GM23338 (cell line): ENCODE results near the gene TXN. TPM values are rescaled to one million over a fixed set of nuclear protein-coding genes. Genes with fewer than 3 reads are reported as not detected.

Experiments
- ATAC-seq: fragments of 200-7000 bp; cut with Tn5 transposase; 3 replicates; pipeline ENCODE4 v1.9.1; 2020
- DNase-seq: peaks from one replicate; pipeline ENCODE4 v3.0.0-alpha.2; 2015; ENCODE audit warnings: low spot score
- H2AFZ ChIP-seq: fragments of 200-600 bp; sonication (generic); 2 replicates; pipeline ENCODE4 v1.8.0; 2016; ENCODE audit warnings: antibody characterized with exemption, mild to moderate bottlenecking, moderate library complexity
- H3F3A ChIP-seq: fragments of 200-600 bp; sonication (generic); replicated peaks from 2 replicates; pipeline ENCODE4 v1.8.0; 2017; ENCODE audit warnings: antibody characterized with exemption, mixed run types, low read depth
- H3K27ac ChIP-seq: fragments of 200-600 bp; sonication (generic); 2 replicates; pipeline ENCODE4 v1.6.1; 2016; ENCODE audit warnings: low read depth
- H3K27me3 ChIP-seq: fragments of 200-600 bp; sonication (generic); 2 replicates; pipeline ENCODE4 v1.8.0; 2016; ENCODE audit warnings: mild to moderate bottlenecking, mixed run types, moderate library complexity; ENCODE audit not compliant: insufficient read depth
- H3K36me3 ChIP-seq: fragments of 200-600 bp; sonication (generic); 2 replicates; pipeline ENCODE4 v1.8.0; 2016; ENCODE audit warnings: mild to moderate bottlenecking; ENCODE audit not compliant: insufficient read depth
- H3K4me1 ChIP-seq: fragments of 200-600 bp; sonication (generic); 2 replicates; pipeline ENCODE4 v1.8.0; 2016; ENCODE audit warnings: mild to moderate bottlenecking, moderate library complexity; ENCODE audit not compliant: insufficient read depth
- H3K4me2 ChIP-seq: fragments of 200-600 bp; sonication (generic); 2 replicates; pipeline ENCODE4 v1.7.1; 2017; ENCODE audit warnings: mixed run types
- H3K4me3 ChIP-seq: fragments of 200-600 bp; sonication (generic); 2 replicates; pipeline ENCODE4 v1.6.1; 2016; ENCODE audit warnings: mixed run types
- H3K79me2 ChIP-seq: fragments of 200-600 bp; sonication (generic); replicated peaks from 2 replicates; pipeline ENCODE4 v1.8.0; 2017; ENCODE audit warnings: mild to moderate bottlenecking; ENCODE audit not compliant: insufficient read depth
- H3K9me2 ChIP-seq: fragments of 200-600 bp; sonication (generic); 2 replicates; pipeline ENCODE4 v1.8.0; 2017; ENCODE audit not compliant: insufficient read depth
- H4K20me1 ChIP-seq: fragments of 200-600 bp; sonication (generic); replicated peaks from 2 replicates; pipeline ENCODE4 v1.8.0; 2017; ENCODE audit warnings: mild to moderate bottlenecking; ENCODE audit not compliant: insufficient read depth
- H3K27ac Mint-ChIP-seq: 2 replicates; pipeline ENCODE4 v1.8.0; 2020; ENCODE audit warnings: inconsistent platforms, mild to moderate bottlenecking, moderate library complexity, mixed read lengths
- H3K27me3 Mint-ChIP-seq: 3 replicates; pipeline ENCODE4 v1.8.0; 2022; ENCODE audit warnings: low read depth, mild to moderate bottlenecking, moderate library complexity, mixed read lengths, inconsistent platforms; ENCODE audit not compliant: insufficient read depth, poor library complexity
- H3K36me3 Mint-ChIP-seq: 3 replicates; pipeline ENCODE4 v1.8.0; 2021; ENCODE audit warnings: low read depth, mild to moderate bottlenecking, inconsistent platforms, moderate library complexity, mixed read lengths
- H3K4me1 Mint-ChIP-seq: 3 replicates; pipeline ENCODE4 v1.8.0; 2020; ENCODE audit warnings: mild to moderate bottlenecking, inconsistent platforms, mixed read lengths
- H3K4me3 Mint-ChIP-seq: 3 replicates; pipeline ENCODE4 v1.8.0; 2021; ENCODE audit warnings: moderate library complexity, mild to moderate bottlenecking, inconsistent platforms, mixed read lengths
- H3K9me3 Mint-ChIP-seq: 3 replicates; pipeline ENCODE4 v1.8.0; 2020; ENCODE audit warnings: moderate library complexity, mild to moderate bottlenecking, inconsistent platforms, mixed read lengths
- CREB1 ChIP-seq: fragments of 250-450 bp; sonication (Bioruptor Pico); IDR thresholded peaks from 2 replicates; pipeline ENCODE4 v1.5.0; 2020; ENCODE audit warnings: low read depth, mild to moderate bottlenecking, moderate library complexity
- EZH2 ChIP-seq: fragments of 200-600 bp; sonication (generic); IDR thresholded peaks from one replicate; pipeline ENCODE4 v1.8.0; 2017; ENCODE audit warnings: antibody characterized with exemption, mild to moderate bottlenecking, low read depth; ENCODE audit not compliant: unreplicated experiment
- JUNB ChIP-seq: IDR thresholded peaks from one replicate; pipeline ENCODE4 v1.6.1; 2016; ENCODE audit warnings: antibody characterized with exemption; ENCODE audit not compliant: unreplicated experiment
- POLR2AphosphoS5 ChIP-seq: IDR thresholded peaks from 2 replicates; pipeline ENCODE4 v1.6.1; 2016; ENCODE audit warnings: antibody characterized with exemption, low read depth
- STAT1 ChIP-seq: IDR thresholded peaks from one replicate; pipeline ENCODE4 v1.6.1; 2016; ENCODE audit warnings: antibody characterized with exemption; ENCODE audit not compliant: unreplicated experiment
- ZNF114 ChIP-seq: fragments of 250-450 bp; sonication (Bioruptor Pico); IDR thresholded peaks from 2 replicates; pipeline ENCODE4 v1.5.0; 2020; ENCODE audit warnings: mild to moderate bottlenecking, moderate library complexity
- ZNF331 ChIP-seq: fragments of 250-450 bp; sonication (Bioruptor Pico); IDR thresholded peaks from 2 replicates; pipeline ENCODE4 v1.5.0; 2020; ENCODE audit warnings: low read depth, mild to moderate bottlenecking, moderate library complexity
- polyA plus RNA-seq: library from polyadenylated mRNA; unstranded; fragments of >200 nt; fragmentation: Nextera tagmentation; extraction: Ambion mirVana; gene quantifications from 2 replicates; pipeline ENCODE4 v1.2.1, GENCODE V29; 2016
- total RNA-seq: library from RNA; depleted of rRNA; stranded (reverse); fragments of >200 nt; shearing (Covaris generic); gene quantifications from 2 replicates; pipeline ENCODE4 v1.2.3, GENCODE V29; 2014
- TF ChIP-seq, protein P1 (sequence below): fragments of 250-450 bp; sonication (Bioruptor Pico); IDR thresholded peaks from 2 replicates; pipeline ENCODE4 v1.5.0; 2020; ENCODE audit warnings: mild to moderate bottlenecking, moderate library complexity
- TF ChIP-seq, protein P2 (sequence below), 2 experiments: fragments of 200-600 bp in 1 of 2; sonication (generic) in 1 of 2; conservative IDR thresholded peaks; 2 replicates each; pipeline versions ENCODE4 v1.5.1 to v1.6.1; 2016 to 2017; ENCODE audit warnings: antibody characterized with exemption in 2 of 2, low read depth in 2 of 2, mild to moderate bottlenecking in 2 of 2, moderate library complexity in 1 of 2
- TF ChIP-seq, protein P3 (sequence below): IDR thresholded peaks from one replicate; pipeline ENCODE4 v1.6.1; 2018; ENCODE audit warnings: antibody characterized with exemption; ENCODE audit not compliant: unreplicated experiment

TXN gene
- total and polyA plus RNA-seq, 2 experiments from 2014 or later, result 177 to 1,031 TPM

DNA sequence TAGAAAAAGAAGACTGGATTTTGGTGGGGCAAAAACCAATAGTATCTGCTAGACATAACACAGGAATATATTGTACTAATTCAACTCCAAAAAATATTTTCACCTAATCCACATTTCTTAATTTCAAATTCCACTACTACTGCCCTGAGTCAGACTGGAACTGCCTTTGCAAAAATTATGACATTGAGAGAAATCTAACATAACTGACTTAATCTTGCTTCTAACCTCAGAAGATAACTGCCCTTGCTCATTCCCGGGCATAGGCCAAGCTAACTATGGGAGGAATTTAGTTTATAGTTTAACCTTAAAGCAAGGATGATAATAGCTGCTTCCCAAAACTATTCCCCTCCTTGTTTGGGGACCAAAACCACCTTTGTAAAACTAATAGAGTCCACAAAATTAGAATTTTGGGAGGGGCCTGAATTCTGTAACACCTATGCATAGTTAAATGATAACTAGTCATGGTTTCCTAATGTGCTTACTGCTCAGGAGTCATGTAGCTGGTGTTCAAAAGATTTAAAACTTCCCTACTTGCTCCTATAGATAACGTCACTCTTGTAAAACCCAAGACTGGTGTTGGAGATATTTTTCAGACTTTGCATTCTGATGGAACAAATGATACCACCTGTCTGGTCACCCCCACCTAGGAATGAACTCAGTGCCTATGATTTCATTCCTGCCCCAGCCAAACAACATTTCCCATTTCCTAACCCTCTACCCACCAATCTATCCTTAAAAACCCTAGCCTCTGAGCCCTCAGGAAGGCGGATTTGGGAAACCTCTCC, 14.1 kb upstream of the TXN start (continued):
- TF ChIP-seq, protein P1, sequence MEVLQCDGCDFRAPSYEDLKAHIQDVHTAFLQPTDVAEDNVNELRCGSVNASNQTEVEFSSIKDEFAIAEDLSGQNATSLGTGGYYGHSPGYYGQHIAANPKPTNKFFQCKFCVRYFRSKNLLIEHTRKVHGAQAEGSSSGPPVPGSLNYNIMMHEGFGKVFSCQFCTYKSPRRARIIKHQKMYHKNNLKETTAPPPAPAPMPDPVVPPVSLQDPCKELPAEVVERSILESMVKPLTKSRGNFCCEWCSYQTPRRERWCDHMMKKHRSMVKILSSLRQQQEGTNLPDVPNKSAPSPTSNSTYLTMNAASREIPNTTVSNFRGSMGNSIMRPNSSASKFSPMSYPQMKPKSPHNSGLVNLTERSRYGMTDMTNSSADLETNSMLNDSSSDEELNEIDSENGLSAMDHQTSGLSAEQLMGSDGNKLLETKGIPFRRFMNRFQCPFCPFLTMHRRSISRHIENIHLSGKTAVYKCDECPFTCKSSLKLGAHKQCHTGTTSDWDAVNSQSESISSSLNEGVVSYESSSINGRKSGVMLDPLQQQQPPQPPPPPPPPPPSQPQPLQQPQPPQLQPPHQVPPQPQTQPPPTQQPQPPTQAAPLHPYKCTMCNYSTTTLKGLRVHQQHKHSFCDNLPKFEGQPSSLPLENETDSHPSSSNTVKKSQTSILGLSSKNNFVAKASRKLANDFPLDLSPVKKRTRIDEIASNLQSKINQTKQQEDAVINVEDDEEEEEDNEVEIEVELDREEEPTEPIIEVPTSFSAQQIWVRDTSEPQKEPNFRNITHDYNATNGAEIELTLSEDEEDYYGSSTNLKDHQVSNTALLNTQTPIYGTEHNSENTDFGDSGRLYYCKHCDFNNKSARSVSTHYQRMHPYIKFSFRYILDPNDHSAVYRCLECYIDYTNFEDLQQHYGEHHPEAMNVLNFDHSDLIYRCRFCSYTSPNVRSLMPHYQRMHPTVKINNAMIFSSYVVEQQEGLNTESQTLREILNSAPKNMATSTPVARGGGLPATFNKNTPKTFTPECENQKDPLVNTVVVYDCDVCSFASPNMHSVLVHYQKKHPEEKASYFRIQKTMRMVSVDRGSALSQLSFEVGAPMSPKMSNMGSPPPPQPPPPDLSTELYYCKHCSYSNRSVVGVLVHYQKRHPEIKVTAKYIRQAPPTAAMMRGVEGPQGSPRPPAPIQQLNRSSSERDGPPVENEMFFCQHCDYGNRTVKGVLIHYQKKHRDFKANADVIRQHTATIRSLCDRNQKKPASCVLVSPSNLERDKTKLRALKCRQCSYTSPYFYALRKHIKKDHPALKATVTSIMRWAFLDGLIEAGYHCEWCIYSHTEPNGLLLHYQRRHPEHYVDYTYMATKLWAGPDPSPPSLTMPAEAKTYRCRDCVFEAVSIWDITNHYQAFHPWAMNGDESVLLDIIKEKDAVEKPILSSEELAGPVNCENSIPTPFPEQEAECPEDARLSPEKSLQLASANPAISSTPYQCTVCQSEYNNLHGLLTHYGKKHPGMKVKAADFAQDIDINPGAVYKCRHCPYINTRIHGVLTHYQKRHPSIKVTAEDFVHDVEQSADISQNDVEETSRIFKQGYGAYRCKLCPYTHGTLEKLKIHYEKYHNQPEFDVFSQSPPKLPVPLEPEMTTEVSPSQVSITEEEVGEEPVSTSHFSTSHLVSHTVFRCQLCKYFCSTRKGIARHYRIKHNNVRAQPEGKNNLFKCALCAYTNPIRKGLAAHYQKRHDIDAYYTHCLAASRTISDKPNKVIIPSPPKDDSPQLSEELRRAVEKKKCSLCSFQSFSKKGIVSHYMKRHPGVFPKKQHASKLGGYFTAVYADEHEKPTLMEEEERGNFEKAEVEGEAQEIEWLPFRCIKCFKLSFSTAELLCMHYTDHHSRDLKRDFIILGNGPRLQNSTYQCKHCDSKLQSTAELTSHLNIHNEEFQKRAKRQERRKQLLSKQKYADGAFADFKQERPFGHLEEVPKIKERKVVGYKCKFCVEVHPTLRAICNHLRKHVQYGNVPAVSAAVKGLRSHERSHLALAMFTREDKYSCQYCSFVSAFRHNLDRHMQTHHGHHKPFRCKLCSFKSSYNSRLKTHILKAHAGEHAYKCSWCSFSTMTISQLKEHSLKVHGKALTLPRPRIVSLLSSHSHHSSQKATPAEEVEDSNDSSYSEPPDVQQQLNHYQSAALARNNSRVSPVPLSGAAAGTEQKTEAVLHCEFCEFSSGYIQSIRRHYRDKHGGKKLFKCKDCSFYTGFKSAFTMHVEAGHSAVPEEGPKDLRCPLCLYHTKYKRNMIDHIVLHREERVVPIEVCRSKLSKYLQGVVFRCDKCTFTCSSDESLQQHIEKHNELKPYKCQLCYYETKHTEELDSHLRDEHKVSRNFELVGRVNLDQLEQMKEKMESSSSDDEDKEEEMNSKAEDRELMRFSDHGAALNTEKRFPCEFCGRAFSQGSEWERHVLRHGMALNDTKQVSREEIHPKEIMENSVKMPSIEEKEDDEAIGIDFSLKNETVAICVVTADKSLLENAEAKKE (CRISPR knock-in tag), result no peak

DNA sequence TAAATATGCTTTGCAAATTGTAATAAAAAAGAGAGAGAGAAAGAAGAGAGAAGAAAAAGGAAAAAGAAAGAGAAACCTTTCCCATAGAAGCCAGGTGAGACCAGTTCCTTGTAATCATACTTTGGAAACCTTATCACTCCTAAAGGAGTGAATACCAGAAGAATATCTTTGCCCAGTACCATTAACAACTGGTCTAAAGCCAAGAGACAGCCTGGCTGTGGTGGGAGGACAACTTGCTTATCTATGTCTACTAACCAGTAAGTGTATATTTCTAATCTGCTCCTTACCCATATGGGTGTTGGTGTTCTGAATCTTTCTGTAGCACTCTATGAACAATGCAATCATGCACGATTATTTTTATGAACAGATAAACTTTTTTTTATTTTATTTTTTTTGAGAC, 10.5 kb upstream of the TXN start:
- no peak for DNase-seq
- Histone ChIP-seq H3K4me1 (no peaks in the 10 kb centered on the region), H3F3A (no peaks in the 10 kb centered on the region), H4K20me1 (no peaks in the 10 kb centered on the region), H3K27me3 (no peaks in the 10 kb centered on the region), H3K4me2 (no peak overlapping the region), H3K9me2 (0 out of 2 replicates have a peak, but pooled peaks cover 4% of the 10 kb centered on the region), H3K36me3 (no peaks in the 10 kb centered on the region), H3K4me3 (no peak overlapping the region), H3K27ac (no peak overlapping the region), H3K79me2 (no peaks in the 10 kb centered on the region), H2AFZ (no peak overlapping the region)
- Mint-ChIP-seq H3K4me3 (no peak overlapping the region), H3K9me3 (peaks cover 3% of the 10 kb centered on the region; the same call in 1 of the 3 replicates), H3K4me1 (no peaks in the 10 kb centered on the region), H3K27ac (no peak overlapping the region), H3K27me3 (peaks cover 3% of the 10 kb centered on the region), H3K36me3 (no peaks in the 10 kb centered on the region)
- TF ChIP-seq JUNB (no peak), CREB1 (CRISPR knock-in tag) (no peak), ZNF331 (CRISPR knock-in tag) (no peak), EZH2 (no peak), STAT1 (no peak), POLR2AphosphoS5 (no peak), ZNF114 (no peak)
- TF ChIP-seq, protein P2, sequence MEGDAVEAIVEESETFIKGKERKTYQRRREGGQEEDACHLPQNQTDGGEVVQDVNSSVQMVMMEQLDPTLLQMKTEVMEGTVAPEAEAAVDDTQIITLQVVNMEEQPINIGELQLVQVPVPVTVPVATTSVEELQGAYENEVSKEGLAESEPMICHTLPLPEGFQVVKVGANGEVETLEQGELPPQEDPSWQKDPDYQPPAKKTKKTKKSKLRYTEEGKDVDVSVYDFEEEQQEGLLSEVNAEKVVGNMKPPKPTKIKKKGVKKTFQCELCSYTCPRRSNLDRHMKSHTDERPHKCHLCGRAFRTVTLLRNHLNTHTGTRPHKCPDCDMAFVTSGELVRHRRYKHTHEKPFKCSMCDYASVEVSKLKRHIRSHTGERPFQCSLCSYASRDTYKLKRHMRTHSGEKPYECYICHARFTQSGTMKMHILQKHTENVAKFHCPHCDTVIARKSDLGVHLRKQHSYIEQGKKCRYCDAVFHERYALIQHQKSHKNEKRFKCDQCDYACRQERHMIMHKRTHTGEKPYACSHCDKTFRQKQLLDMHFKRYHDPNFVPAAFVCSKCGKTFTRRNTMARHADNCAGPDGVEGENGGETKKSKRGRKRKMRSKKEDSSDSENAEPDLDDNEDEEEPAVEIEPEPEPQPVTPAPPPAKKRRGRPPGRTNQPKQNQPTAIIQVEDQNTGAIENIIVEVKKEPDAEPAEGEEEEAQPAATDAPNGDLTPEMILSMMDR (conservative IDR thresholded peaks at IDR 0.05; ENCODE audit: low read depth in 2 of 2), result no peak
- TF ChIP-seq, protein P3, sequence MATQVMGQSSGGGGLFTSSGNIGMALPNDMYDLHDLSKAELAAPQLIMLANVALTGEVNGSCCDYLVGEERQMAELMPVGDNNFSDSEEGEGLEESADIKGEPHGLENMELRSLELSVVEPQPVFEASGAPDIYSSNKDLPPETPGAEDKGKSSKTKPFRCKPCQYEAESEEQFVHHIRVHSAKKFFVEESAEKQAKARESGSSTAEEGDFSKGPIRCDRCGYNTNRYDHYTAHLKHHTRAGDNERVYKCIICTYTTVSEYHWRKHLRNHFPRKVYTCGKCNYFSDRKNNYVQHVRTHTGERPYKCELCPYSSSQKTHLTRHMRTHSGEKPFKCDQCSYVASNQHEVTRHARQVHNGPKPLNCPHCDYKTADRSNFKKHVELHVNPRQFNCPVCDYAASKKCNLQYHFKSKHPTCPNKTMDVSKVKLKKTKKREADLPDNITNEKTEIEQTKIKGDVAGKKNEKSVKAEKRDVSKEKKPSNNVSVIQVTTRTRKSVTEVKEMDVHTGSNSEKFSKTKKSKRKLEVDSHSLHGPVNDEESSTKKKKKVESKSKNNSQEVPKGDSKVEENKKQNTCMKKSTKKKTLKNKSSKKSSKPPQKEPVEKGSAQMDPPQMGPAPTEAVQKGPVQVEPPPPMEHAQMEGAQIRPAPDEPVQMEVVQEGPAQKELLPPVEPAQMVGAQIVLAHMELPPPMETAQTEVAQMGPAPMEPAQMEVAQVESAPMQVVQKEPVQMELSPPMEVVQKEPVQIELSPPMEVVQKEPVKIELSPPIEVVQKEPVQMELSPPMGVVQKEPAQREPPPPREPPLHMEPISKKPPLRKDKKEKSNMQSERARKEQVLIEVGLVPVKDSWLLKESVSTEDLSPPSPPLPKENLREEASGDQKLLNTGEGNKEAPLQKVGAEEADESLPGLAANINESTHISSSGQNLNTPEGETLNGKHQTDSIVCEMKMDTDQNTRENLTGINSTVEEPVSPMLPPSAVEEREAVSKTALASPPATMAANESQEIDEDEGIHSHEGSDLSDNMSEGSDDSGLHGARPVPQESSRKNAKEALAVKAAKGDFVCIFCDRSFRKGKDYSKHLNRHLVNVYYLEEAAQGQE, result no peak
- no peak for ATAC-seq
